IPS-11a (cell line): Measurements from ENCODE around the gene DOK7.
"Not testable (repeated sequence)": the region's sequence is repeated elsewhere in the genome, so short reads cannot be mapped to it uniquely, and the experiment has no call there.

Experiments
- H3K4me3 ChIP-seq: one replicate; pipeline ENCODE4 v1.5.1; 2013; ENCODE audit warnings: low read depth, low read length, control low read depth

DOK7 gene

DNA sequence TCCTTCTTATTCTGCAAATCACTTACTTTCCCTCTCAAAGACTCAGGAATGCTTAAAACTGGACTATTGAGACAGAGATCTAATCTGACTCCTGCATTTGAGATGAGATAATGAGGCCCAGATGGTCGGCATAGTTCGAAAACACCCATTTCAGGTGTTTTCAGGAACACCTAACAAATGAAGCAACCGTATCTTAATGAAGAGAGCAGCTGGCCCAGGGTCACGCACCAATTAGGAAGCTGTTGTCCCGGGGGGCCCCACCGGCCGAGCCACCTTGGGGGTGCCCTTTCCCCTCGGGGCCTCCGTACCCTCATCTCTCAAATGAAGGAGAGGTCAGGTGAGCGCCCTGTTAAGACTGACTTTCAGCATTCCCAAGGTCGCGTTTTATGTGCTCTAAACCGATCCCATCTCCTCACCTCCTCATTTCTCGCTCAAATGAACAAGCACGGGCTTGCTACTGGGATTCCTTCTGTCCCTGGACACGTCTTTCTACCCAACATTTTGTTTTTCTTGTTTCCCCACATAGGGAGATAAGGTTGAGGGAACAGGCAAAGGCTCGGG, 68.3 kb downstream of the DOK7 start:
- peak overlapping the region; percentile 81 for H3K4me3 ChIP-seq

DNA sequence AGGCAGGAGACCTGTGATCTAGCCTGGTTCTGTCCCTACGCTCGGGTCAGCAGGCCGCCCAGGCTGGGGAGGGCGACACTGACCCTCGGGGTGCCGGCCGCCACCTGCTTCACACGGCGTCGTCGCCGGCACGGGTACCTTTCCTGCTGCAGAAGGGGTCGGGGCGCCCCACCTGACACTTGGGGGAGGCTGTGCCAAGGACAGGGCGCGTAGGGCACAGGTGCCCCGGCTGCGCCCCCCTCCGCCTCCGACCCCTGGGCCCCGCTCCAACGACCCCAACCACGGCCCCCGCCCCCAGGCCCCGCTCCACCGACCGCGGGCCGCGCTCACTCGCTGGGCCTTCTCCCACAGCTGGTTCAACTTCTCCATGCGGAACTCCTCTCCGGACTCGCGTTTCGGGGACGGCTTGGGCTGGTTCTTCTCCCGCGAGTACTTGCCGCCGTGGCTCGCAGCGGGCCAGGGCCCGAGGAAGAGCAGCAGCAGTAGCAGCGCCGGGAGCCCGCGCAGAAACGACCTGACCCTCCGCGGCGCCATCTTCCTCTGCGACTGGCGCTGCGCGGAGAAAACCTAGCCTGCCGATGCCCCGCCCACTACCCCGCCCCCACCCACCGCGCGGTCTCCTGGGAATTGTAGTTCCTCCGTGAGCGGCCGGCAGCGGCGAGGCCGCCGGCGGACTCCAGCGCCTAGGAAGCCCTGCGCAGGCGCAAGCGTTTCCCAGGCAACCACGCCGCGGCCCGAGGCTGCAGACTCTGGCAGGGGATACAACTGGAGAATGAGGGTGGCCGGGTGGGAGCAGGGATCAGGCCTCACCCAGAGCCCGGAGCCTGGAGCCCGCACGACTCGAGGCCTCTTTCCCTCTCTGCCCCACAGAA, 69.0 kb downstream of the DOK7 start, which contains the start of gene LRPAP1:
LRPAP1 (minus strand) TSS at position 544 of the 872 bp plus-strand sequence; CDS start at position 534, 10 bp downstream.
- peak within 1 kb of the TSS; percentile 81 for H3K4me3 ChIP-seq

DNA sequence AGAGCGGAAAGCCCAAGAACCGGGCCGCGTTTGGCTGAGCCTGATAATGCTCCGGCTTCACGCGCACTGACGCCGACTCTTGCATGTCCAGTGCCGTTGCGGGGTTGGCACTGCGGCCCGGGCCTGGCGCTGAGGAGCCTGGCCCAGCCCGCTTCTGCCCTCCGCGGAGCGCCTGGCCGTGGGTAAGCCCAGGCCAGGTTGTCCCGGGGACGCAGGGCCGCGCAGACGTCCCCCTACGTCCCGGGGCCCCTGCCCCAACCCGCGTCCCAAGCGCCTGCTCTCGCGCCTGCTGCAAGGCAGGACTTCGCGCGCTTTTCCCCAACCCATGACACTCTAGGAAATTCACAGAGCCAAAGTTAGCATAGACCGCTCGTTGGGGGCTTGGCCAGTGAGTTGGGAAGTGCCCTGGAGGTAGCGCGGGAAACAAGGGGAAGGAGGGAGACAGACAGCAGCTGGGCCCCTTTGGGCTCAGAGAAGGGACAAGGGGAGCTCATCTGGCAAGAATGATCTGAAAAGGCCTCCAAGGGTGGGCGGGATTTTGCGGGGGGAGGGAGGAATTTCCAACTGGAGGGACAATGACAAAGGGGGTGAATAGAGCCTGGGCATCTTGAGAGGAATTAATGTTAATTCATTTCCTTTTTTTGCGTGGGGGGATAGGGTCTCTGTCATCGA, 69.8 kb downstream of the DOK7 start:
- peak overlapping the region; percentile 43 for H3K4me3 ChIP-seq

DNA sequence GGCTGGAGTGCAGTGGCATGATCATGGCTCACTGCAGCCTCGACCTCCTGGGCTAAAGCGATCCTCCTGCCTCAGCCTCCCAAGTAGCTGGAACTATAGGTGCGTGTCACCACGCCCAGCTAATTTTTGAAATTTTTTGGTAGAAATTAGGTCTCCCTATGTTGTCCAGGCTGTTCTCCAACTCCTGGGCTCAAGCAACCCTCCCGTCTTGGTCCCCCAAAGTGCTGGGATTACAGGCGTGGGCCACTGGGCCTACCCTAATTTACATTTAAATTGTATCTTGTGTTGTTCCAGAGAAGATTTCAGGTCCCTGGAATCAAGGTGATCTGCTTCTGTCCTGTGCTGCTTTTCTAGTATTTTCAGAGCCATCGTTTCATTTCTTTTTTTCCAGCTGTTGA, 70.3 kb downstream of the DOK7 start:
- no peak overlapping the region for H3K4me3 ChIP-seq

DNA sequence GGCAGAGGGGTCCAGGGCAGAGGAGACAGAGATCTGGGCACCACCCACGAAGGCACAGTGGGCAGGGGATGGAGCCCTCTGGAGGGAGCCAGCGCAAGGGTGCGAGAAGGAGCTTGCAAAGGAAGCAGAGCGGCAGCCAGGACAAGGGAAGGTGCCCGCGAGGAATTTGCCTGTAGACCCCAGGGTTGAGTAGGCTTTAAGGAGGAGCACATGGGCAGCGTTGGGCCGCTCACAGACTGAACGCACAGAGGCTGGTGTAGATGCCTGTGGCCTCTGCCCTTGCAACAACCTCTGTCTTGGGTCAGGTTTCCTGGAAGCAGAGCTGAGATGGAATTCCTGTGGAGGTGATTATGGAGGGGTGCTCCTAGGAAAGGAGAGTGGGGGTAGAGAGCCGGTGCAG, 72.7 kb downstream of the DOK7 start:
- H3K4me3 ChIP-seq: not testable (repeated sequence)

DNA sequence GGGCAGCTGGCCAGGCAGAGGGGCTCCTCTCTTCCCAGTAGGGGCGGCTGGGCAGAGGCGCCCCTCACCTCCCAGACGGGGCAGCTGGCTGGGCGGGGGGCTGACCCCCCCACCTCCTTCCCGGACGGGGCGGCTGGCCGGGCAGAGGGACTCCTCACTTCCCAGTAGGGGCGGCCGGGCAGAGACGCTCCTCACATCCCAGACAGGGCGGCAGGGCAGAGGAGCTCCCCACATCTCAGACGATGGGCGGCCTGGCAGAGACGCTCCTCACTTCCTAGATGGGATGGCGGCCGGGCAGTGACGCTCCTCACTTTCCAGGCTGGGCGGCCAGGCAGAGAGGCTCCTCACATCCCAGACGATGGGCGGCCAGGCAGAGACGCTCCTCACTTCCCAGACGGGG, 75.8 kb downstream of the DOK7 start:
- not testable (repeated sequence) for H3K4me3 ChIP-seq

DNA sequence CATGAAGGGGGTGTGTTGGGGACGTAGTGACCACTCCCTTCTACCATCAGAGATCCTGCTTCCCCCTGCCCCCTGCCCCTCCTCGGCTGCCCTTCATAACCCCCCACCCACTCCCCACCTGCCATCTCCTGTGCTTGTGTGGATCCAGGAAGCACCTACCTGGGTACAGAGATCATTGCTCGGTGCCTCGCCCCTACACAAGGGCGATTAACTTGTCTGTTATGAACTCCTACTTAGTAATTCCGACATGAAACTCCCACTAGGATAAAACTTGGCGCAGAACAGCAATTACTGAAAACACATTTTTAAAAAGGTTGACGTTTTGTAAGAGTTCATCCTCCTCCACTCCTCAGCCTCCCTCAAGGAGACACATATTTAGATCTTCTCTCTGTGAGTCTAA, 80.3 kb downstream of the DOK7 start:
- not testable (repeated sequence) for H3K4me3 ChIP-seq
